Endothelial cell of umbilical vein (primary cell): ENCODE data around the gene NAMPT. TPM values are rescaled to one million over a fixed set of nuclear protein-coding genes. Genes with fewer than 3 reads are reported as not detected.

Source experiments
- BruUV-seq: library from RNA; stranded (reverse); fragments of 400-500 nt; replicated peaks from 2 replicates; lab custom pipeline; 2021; lab: Mats Ljungman, UMichigan
- CTCF ChIA-PET: fragments of 300-600, 350-600 bp; sonication (Branson Sonifier 250); formaldehyde crosslinking; loops from one replicate; lab custom pipeline; 2021; ENCODE audit warnings: antibody characterized with exemption, inconsistent platforms; lab: Charles Lee
- POLR2A ChIA-PET: fragments of 300-600, 350-600 bp; sonication (Branson Sonifier 250); formaldehyde crosslinking; loops from one replicate; lab custom pipeline; 2021; ENCODE audit warnings: antibody characterized with exemption, inconsistent platforms; lab: Charles Lee
- DNase-seq: peaks from one replicate; pipeline ENCODE4 v3.0.0-alpha.2; 2011; ENCODE audit warnings: low read depth, low spot score
- FAIRE-seq: peaks from 2 replicates; lab custom pipeline; 2011; peaks lifted over from hg19 to GRCh38; lab: Jason Lieb, UNC
- H2AFZ ChIP-seq: 2 replicates; pipeline ENCODE4 v1.6.0; 2012; ENCODE audit warnings: low read depth, low read length, control low read depth, inconsistent platforms
- H3K27ac ChIP-seq: 2 replicates; pipeline ENCODE4 v1.5.1; 2011; ENCODE audit warnings: low read depth, mild to moderate bottlenecking, control low read depth, low read length, moderate library complexity; ENCODE audit not compliant: insufficient read depth
- H3K27me3 ChIP-seq, 2 experiments: 2 replicates each; pipeline versions ENCODE4 v1.6.0 to v1.6.1; 2011; ENCODE audit warnings: low read length in 2 of 2, mixed read lengths in 1 of 2; ENCODE audit not compliant: control insufficient read depth in 2 of 2, insufficient read depth in 2 of 2
- H3K36me3 ChIP-seq, 2 experiments: 2 replicates in 1 of 2; 3 replicates in 1 of 2; pipeline ENCODE4 v1.5.1; 2011; ENCODE audit warnings: low read length in 2 of 2, mild to moderate bottlenecking in 1 of 2, moderate library complexity in 1 of 2; ENCODE audit not compliant: control insufficient read depth in 2 of 2, insufficient read depth in 2 of 2; ENCODE audit errors: extremely low read depth in 1 of 2
- H3K4me1 ChIP-seq: 3 replicates; pipeline ENCODE4 v1.5.1; 2011; ENCODE audit warnings: mild to moderate bottlenecking, low read length; ENCODE audit not compliant: control insufficient read depth, insufficient read depth; ENCODE audit errors: extremely low read depth
- H3K4me2 ChIP-seq: 2 replicates; pipeline ENCODE4 v1.6.1; 2011; ENCODE audit warnings: low read length, control low read depth, mixed read lengths; ENCODE audit not compliant: insufficient read depth
- H3K4me3 ChIP-seq, 3 experiments: fragments of 200-600 bp in 1 of 3; sonication (generic), shearing (Covaris generic) in 1 of 3; replicated peaks in 1 of 3; 2 replicates each; pipeline ENCODE4 v1.5.1; 2011 to 2016; ENCODE audit warnings: control low read depth in 3 of 3, low read length in 3 of 3, mild to moderate bottlenecking in 2 of 3, inconsistent platforms in 1 of 3, low read depth in 1 of 3, moderate library complexity in 1 of 3; ENCODE audit not compliant: insufficient read depth in 1 of 3
- H3K79me2 ChIP-seq: 2 replicates; pipeline ENCODE4 v1.6.0; 2012; ENCODE audit warnings: low read length, inconsistent platforms; ENCODE audit not compliant: control insufficient read depth, insufficient read depth
- H3K9ac ChIP-seq: replicated peaks from 2 replicates; pipeline ENCODE3; 2011; ENCODE audit warnings: low read length, control low read depth; ENCODE audit not compliant: insufficient read depth; ENCODE audit errors: extremely low read depth
- H3K9me1 ChIP-seq: replicated peaks from 3 replicates; pipeline ENCODE4 v1.6.0; 2011; ENCODE audit warnings: mild to moderate bottlenecking, low read length; ENCODE audit not compliant: control insufficient read depth, insufficient read depth; ENCODE audit errors: extremely low read depth
- H3K9me3 ChIP-seq: replicated peaks from 2 replicates; pipeline ENCODE4 v1.5.1; 2012; ENCODE audit warnings: low read length, inconsistent platforms; ENCODE audit not compliant: control insufficient read depth, insufficient read depth
- H4K20me1 ChIP-seq: replicated peaks from 2 replicates; pipeline ENCODE3; 2011; ENCODE audit warnings: mild to moderate bottlenecking, low read length; ENCODE audit not compliant: control insufficient read depth, insufficient read depth; ENCODE audit errors: extremely low read depth
- CTCF ChIP-seq, 2 donors: IDR thresholded peaks; 1 replicate in 1 of 2; 2 replicates in 1 of 2; pipeline ENCODE4 v1.5.1; 2011; ENCODE audit warnings: low read length in 2 of 2, mild to moderate bottlenecking in 2 of 2, moderate library complexity in 2 of 2, control low read depth in 1 of 2, inconsistent platforms in 1 of 2, low read depth in 1 of 2; ENCODE audit not compliant: insufficient read depth in 1 of 2; ENCODE audit errors: extremely low read depth in 1 of 2
- EZH2 ChIP-seq: IDR thresholded peaks from 2 replicates; pipeline ENCODE4 v1.6.1; 2012; ENCODE audit warnings: borderline replicate concordance, low read depth, mild to moderate bottlenecking, moderate library complexity, low read length, inconsistent platforms; ENCODE audit not compliant: severe bottlenecking
- FOS ChIP-seq: IDR thresholded peaks from 2 replicates; pipeline ENCODE4 v1.6.1; 2011; ENCODE audit warnings: mild to moderate bottlenecking, low read length, moderate library complexity, borderline replicate concordance; ENCODE audit not compliant: insufficient read depth
- GATA2 ChIP-seq: IDR thresholded peaks from 2 replicates; pipeline ENCODE4 v1.7.0; 2011; ENCODE audit warnings: low read depth, mild to moderate bottlenecking, moderate library complexity, mixed read lengths, low read length; ENCODE audit not compliant: insufficient read length, insufficient read depth
- JUN ChIP-seq: IDR thresholded peaks from 2 replicates; pipeline ENCODE4 v1.6.1; 2011; ENCODE audit warnings: borderline replicate concordance, low read depth; ENCODE audit not compliant: insufficient read length, insufficient read depth
- MYC ChIP-seq: IDR thresholded peaks from one replicate; pipeline ENCODE4 v1.6.1; 2011; ENCODE audit warnings: mild to moderate bottlenecking, low read depth, low read length
- POLR2A ChIP-seq: IDR thresholded peaks from 2 replicates; pipeline ENCODE4 v1.6.1; 2012; ENCODE audit warnings: low read depth, mild to moderate bottlenecking, control low read depth, low read length
- POLR2AphosphoS5 ChIP-seq: IDR thresholded peaks from 2 replicates; pipeline ENCODE4 v1.6.1; 2012; ENCODE audit warnings: low read depth, mild to moderate bottlenecking, control low read depth, low read length, moderate library complexity; ENCODE audit not compliant: insufficient read depth
- dilution Hi-C: fragments of 300-500 bp; cut with MboI; formaldehyde crosslinking; loops from one replicate; pipeline ENCODE4 v1.15.0; 2019; ENCODE audit warnings: low sequenced_read_pairs; ENCODE audit not compliant: extremely low pct_ligation_motif_present
- intact Hi-C: fragments of 100-400 bp; cut with micrococcal nuclease; formaldehyde crosslinking; loops from one replicate; pipeline ENCODE4 v1.10.0; 2022
- polyA plus RNA-seq, 4 experiments: library from polyadenylated mRNA; depleted of rRNA in 3 of 4; stranded (reverse) in 3 of 4; unstranded in 1 of 4; fragments of >200 nt; gene quantifications; 2 replicates each; pipeline versions ENCODE4 v1.2.1 to v1.2.3, GENCODE V29; 2011 to 2012; ENCODE audit warnings: missing spikeins in 1 of 4
- total RNA-seq: library from RNA; stranded (reverse); gene quantifications from 2 replicates; pipeline ENCODE4 v1.2.3, GENCODE V29; 2021
- TF ChIP-seq, protein P1 (sequence below): IDR thresholded peaks from 2 replicates; pipeline ENCODE4 v1.6.1; 2011; ENCODE audit not compliant: insufficient read depth, insufficient read length

NAMPT gene
- total and polyA plus RNA-seq, 2 donors (not counting 3 experiments of a cell fraction or from before 2014, with no cell fraction given): 17.5 to 133 TPM

- Histone ChIP-seq H2AFZ (no peak overlapping the region), H3K27ac (no peak overlapping the region), H4K20me1 (no peaks in the 10 kb centered on the region), H3K27me3 (no peaks in the 10 kb centered on the region), H3K9ac (no peak overlapping the region), H3K9me1 (no peaks in the 10 kb centered on the region), H3K4me1 (no peaks in the 10 kb centered on the region), H3K4me3 (no peak overlapping the region), H3K9me3 (no peaks in the 10 kb centered on the region), H3K36me3 (peaks cover 15 to 23% of the 10 kb centered on the region in 2 experiments), H3K4me2 (no peak overlapping the region), H3K79me2 (no peaks in the 10 kb centered on the region)
- BruUV-seq: no TSS peak
- ChIA-PET CTCF (interaction anchor here (1.3 kb wide), 1 partner anchor 72 kb away, joined by 4 read pairs; no protein-coding TSS in a partner anchor), POLR2A (no interaction called here)
- TF ChIP-seq POLR2A: no peak
- TF ChIP-seq CTCF (IDR thresholded peaks at IDR 0.05; ENCODE audit: extremely low read depth in 1 of 2, insufficient read depth in 1 of 2, low read depth in 1 of 2, low read length in 2 of 2): no peak
- no peak for TF ChIP-seq FOS
- no peak for TF ChIP-seq GATA2
- TF ChIP-seq MYC: no peak
- TF ChIP-seq EZH2: no peak
- TF ChIP-seq, protein P1, sequence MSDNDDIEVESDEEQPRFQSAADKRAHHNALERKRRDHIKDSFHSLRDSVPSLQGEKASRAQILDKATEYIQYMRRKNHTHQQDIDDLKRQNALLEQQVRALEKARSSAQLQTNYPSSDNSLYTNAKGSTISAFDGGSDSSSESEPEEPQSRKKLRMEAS: no peak
- TF ChIP-seq POLR2AphosphoS5: no peak
- TF ChIP-seq JUN: no peak
- intact Hi-C loops (no loop called here), dilution Hi-C loops (no loop called here)
- FAIRE-seq (no peak), DNase-seq (no peak)
Observed at GRCh38 chr7:106248600-106248999, 36.2 kb downstream of the NAMPT start.
